HG03520 (cell line): ENCODE measurements around the gene TMEM186.
"Not testable (repeated sequence)": the region's sequence is repeated elsewhere in the genome, so short reads cannot be mapped to it uniquely, and the experiment has no call there.

Source experiments
- ATAC-seq: cut with Tn5 transposase; IDR thresholded peaks from one replicate; pipeline ENCODE4 v1.9.1; 2021; ENCODE audit warnings: mild to moderate bottlenecking, moderate library complexity; ENCODE audit not compliant: unreplicated experiment

The TMEM186 gene

GRCh38 chr16:8775359-8775758, 22.1 kb downstream of the TMEM186 start:
- no peak for ATAC-seq

GRCh38 chr16:8774208-8774607, 23.2 kb downstream of the TMEM186 start:
- no peak for ATAC-seq

- no peak for ATAC-seq
Measured at GRCh38 chr16:8773537-8773936, 23.9 kb downstream of the TMEM186 start.

- no peak for ATAC-seq
Measured at GRCh38 chr16:8768692-8769091, 28.7 kb downstream of the TMEM186 start.

- ATAC-seq, result no peak
Measured at GRCh38 chr16:8768283-8768682, 29.2 kb downstream of the TMEM186 start.

DNA sequence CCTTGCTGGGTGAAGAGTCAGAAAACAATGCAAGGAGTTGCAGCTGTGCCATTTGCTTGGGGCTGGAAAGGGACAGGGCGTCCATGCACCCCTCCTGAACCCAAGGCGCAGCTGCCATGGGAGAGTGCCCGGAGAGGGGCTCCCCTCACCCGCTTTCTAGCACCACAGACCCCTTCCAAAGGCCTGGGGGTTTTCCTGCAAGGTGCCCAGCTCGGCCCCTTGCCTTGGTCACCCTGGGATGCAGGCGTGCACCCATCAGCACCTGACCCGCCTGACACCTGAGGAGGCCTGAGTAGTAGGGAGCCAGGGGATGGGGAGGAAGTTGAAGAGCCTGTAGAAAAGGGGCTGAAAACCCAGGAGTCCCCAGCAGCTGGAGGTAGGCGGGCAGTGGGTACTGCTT, 30.3 kb downstream of the TMEM186 start:
- ATAC-seq, result no peak

- ATAC-seq, result no peak
Measured at GRCh38 chr16:8764525-8765250, 32.8 kb downstream of the TMEM186 start.

DNA sequence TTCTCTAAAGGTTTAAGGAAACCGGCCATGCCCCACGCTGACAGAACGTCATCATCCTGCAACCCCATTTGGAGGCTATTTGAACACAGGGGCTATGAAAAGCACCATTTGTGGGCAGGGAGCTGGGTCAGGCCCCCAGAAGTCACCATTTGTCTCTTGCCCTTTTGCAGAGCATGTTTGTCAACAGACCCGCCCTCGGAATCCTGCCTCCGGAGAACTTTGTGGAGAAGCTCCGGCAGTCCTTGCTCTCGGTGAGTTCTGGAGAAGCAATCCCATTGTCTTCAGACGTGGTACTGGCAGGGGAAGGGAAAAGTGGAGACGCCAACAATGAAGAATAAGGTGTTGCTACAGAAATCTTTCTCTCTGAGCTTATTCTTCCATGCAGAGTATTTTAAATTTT, 33.5 kb downstream of the TMEM186 start:
- no peak for ATAC-seq

DNA sequence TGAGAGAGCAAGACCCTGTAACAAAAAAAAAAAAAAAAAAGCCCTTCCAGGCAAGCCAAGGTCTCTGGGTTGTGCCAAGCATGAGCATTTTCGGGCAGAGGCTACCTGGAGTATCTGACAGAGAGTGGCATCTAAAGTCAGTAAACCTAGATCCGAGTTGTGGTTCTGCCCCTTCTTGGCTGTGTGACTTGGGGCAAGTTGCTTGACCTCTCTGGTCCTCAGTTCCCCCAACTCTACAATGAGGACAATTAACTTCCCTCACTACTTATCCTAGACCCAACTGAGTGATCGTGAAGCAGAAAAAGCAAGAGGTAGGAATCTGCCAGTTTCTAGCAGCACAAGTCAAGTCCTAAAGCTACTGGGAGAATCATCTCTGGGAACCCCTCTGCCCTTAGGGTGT, 34.4 kb downstream of the TMEM186 start:
- no peak for ATAC-seq

DNA sequence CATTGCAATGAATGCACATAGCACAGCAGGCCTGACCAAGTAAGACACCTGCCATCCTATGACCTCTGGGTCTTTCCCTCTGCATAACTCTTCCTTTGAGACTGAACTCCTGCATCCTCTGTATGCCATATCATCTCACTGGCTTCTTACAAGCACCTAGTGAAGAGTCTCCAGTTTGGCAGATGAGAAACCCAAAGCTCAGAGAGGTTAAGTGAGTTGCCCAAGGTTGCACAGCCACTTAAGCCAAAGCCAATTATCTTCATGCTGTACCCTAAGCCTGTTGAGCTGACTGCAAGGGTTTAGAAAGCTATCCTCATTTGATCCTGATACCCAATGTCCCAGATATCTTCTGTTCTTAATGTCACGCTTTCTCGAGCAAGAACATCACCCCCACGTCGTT, 35.2 kb downstream of the TMEM186 start:
- ATAC-seq, result no peak

- no peak for ATAC-seq
Measured at GRCh38 chr16:8761078-8761477, 36.4 kb downstream of the TMEM186 start.

GRCh38 chr16:8760021-8760420, 37.4 kb downstream of the TMEM186 start:
- ATAC-seq, result no peak

- no peak for ATAC-seq
Measured at GRCh38 chr16:8758022-8758421, 39.4 kb downstream of the TMEM186 start.

GRCh38 chr16:8756755-8757154, 40.7 kb downstream of the TMEM186 start:
- ATAC-seq, result no peak

DNA sequence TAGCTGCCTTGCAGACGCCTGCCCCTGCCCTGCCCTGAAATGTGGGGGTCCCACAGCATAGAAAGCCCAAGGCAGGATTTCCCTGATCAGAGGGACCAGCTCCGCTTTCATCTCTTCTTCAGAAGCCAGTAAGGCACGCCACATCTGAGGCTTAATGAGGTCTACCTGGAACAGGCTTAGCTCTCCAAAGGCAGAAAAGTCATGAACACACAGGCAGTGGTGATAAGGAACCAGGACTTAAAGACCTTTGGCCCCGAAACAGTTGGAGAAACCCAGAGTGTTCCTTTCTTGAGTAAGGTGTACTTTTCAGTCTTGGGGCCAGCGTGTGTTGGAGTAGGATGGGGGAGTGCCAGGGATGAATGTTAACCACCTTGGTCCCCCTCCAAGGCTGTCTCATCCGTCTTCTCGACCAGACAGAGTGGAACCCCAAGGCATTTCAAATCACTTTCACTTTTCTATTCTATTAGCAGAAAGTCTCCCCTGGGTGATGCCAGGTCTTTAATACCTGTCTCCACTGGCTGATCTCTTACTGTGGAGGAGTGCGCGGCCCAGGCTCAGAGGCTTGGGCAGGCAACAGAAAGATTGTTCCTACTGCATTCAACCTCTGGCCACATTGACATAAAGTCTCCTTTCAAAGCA, 43.9 kb downstream of the TMEM186 start:
- ATAC-seq, result no peak

DNA sequence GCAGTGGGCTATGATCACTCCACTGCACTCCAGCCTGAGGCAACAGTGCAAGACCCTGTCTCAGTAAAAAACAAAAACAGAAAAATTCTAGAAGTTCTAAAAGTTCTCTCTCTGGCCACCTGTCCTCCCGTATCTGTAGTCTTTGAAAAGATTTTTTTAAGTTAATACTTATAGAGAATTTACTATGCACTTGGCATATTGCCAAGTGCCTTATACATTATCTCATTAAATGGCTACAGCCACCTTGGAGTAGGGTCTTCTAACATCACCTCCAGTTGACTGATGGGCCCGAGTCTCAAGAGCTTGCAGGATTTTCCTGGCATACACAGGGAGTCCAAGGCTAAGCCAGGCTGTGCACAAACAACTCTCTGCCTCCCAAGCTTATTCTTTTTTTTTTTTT, 44.7 kb downstream of the TMEM186 start:
- ATAC-seq, result no peak

- ATAC-seq, result no peak
Measured at GRCh38 chr16:8751481-8752311, 45.7 kb downstream of the TMEM186 start.

DNA sequence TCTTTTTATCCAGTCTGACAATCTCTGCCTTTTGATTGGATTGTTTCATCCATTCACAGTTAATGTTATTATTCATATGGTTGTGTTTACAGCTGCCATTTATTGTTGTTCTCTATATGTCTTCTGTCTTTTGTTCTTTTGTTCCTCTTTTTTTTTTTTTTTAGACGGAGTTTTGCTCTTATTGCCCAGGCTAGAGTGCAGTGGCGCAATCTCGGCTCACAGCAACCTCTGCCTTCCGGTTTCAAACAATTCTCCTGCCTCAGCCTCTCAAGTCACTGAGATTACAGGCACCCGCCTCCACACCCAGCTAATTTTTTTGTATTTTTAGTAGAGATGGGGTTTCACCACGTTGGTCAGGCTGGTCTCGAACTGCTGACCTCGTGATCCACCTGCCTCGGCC, 48.5 kb downstream of the TMEM186 start:
- ATAC-seq, result not testable (repeated sequence)
